NB4 (cell line): Measurements from ENCODE around the gene TMEM184A.

Experiments
- CTCF ChIP-seq: IDR thresholded peaks from one replicate; pipeline ENCODE4 v1.5.1; 2012; ENCODE audit warnings: low read depth, low read length
- POLR2A ChIP-seq: IDR thresholded peaks from 2 replicates; pipeline ENCODE4 v1.6.1; 2011; ENCODE audit warnings: mild to moderate bottlenecking; ENCODE audit not compliant: insufficient read length; ENCODE audit errors: extremely low read depth

GRCh38 chr7:1535701-1536454 lies 20.1 kb downstream of the TMEM184A start:
- TF ChIP-seq POLR2A (no peak), CTCF (no peak)
